Measurements from ENCODE around the gene THADA. TPM values are rescaled to one million over a fixed set of nuclear protein-coding genes. Genes with fewer than 3 reads are reported as not detected.

Gene THADA
- polyA plus RNA-seq, 1 donor (not counting 4 experiments of a cell fraction or from before 2014, with no cell fraction given), result 22.6 TPM

DNA sequence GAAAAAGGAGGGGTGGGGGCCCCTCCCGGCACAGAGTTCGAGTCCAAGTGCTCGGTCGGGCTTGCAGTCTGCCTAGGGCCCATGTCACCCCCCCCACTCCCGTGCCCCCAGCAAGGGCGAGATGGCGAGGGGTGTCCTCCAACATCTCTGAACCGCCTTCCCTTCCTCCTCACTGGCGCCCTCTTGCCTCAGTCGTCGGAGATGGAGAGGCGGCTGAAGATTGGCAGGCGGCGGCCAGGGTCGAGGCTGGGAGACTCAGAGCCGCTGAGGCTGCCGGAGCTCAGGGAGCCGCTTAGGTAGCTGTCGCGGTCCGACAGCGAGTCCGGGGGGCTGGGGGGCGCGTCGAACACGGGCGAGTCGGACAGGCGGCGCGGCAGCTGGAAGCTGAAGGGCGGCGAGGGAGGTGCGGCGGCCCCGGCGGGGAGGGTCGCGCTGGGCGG is 371.7 kb downstream of the THADA start:
- dilution Hi-C loops (cut with MboI; ENCODE audit: extremely low pct_ligation_motif_present, low sequenced_read_pairs), result no loop called here
- Histone ChIP-seq H3K4me1 (ENCODE audit: control insufficient read depth, extremely low read depth, insufficient read depth, low read length) (peaks cover 44% of the 10 kb centered on the region), H3K4me3 (ENCODE audit: control insufficient read depth in 2 of 3, extremely low read depth in 1 of 3, insufficient read depth in 2 of 3, low read depth in 1 of 3, low read length in 3 of 3) (peak overlapping the region; percentile 87 to 96 (median 92))

GRCh38 chr2:43223521-43224001 is 372.3 kb downstream of the THADA start:
- no peak for FAIRE-seq
- Histone ChIP-seq H3K4me2 (ENCODE audit: control insufficient read depth, extremely low read depth, insufficient read depth, low read depth, low read length) (peak overlapping the region; percentile 87), H3K4me3 (ENCODE audit: control insufficient read depth in 2 of 3, extremely low read depth in 1 of 3, insufficient read depth in 2 of 3, low read depth in 1 of 3, low read length in 3 of 3) (peak overlapping the region; percentile 87 to 96 (median 92)), H3K9me1 (ENCODE audit: control insufficient read depth, extremely low read depth, insufficient read depth, low read length) (no peaks in the 10 kb centered on the region), H3K4me1 (ENCODE audit: control insufficient read depth, extremely low read depth, insufficient read depth, low read length) (peaks cover 43% of the 10 kb centered on the region), H2AFZ (ENCODE audit: control insufficient read depth, low read length) (no peak overlapping the region), H3K27ac (ENCODE audit: control insufficient read depth, insufficient read depth, low read length) (peak overlapping the region; percentile 89), H4K20me1 (ENCODE audit: control insufficient read depth, extremely low read depth, insufficient read depth, low read length) (peaks cover 16% of the 10 kb centered on the region), H3K9ac (ENCODE audit: control insufficient read depth, extremely low read depth, insufficient read depth, low read length) (peak overlapping the region; percentile 94), H3K27me3 (ENCODE audit: control insufficient read depth, extremely low read depth, insufficient read depth, low read length) (no peaks in the 10 kb centered on the region), H3K9me3 (ENCODE audit: control insufficient read depth, low read depth, low read length) (no peaks in the 10 kb centered on the region), H3K79me2 (ENCODE audit: control insufficient read depth, insufficient read depth, low read length) (peaks cover 50% of the 10 kb centered on the region), H3K36me3 (ENCODE audit: control insufficient read depth in 2 of 2, extremely low read depth in 1 of 2, insufficient read depth in 2 of 2, low read length in 2 of 2) (peaks cover 4 to 14% of the 10 kb centered on the region in 2 experiments)
- no peak for TF ChIP-seq CTCF (optimal IDR thresholded peaks at IDR 0.05 in 1 of 3, IDR thresholded peaks at IDR 0.05 in 1 of 3, conservative IDR thresholded peaks at IDR 0.05 in 1 of 3; ENCODE audit: extremely low read depth in 1 of 3, insufficient read depth in 2 of 3, low read length in 3 of 3)
- no peak for TF ChIP-seq EZH2 (IDR thresholded peaks at IDR 0.05; ENCODE audit: low read length)
- dilution Hi-C loops (cut with MboI; ENCODE audit: extremely low pct_ligation_motif_present, low sequenced_read_pairs), result no loop called here
- DNase-seq (ENCODE audit: low read depth, low spot score), result no peak

More for the DNA sequence above, 371.7 kb downstream of the THADA start:
- Histone ChIP-seq H4K20me1 (ENCODE audit: control insufficient read depth, extremely low read depth, insufficient read depth, low read length) (peaks cover 16% of the 10 kb centered on the region), H3K27ac (ENCODE audit: control insufficient read depth, insufficient read depth, low read length) (peak overlapping the region; percentile 89), H3K4me2 (ENCODE audit: control insufficient read depth, extremely low read depth, insufficient read depth, low read depth, low read length) (peak overlapping the region; percentile 87), H3K9me1 (ENCODE audit: control insufficient read depth, extremely low read depth, insufficient read depth, low read length) (no peaks in the 10 kb centered on the region), H3K36me3 (ENCODE audit: control insufficient read depth in 2 of 2, extremely low read depth in 1 of 2, insufficient read depth in 2 of 2, low read length in 2 of 2) (peaks cover 4 to 14% of the 10 kb centered on the region in 2 experiments), H2AFZ (ENCODE audit: control insufficient read depth, low read length) (no peak overlapping the region), H3K79me2 (ENCODE audit: control insufficient read depth, insufficient read depth, low read length) (peaks cover 50% of the 10 kb centered on the region), H3K9ac (ENCODE audit: control insufficient read depth, extremely low read depth, insufficient read depth, low read length) (peak overlapping the region; percentile 94), H3K27me3 (ENCODE audit: control insufficient read depth, extremely low read depth, insufficient read depth, low read length) (no peaks in the 10 kb centered on the region), H3K9me3 (ENCODE audit: control insufficient read depth, low read depth, low read length) (no peaks in the 10 kb centered on the region)
- peak in 1 of 3 experiments; percentile 22 for TF ChIP-seq CTCF (optimal IDR thresholded peaks at IDR 0.05 in 1 of 3, IDR thresholded peaks at IDR 0.05 in 1 of 3, conservative IDR thresholded peaks at IDR 0.05 in 1 of 3; ENCODE audit: extremely low read depth in 1 of 3, insufficient read depth in 2 of 3, low read length in 3 of 3)
- no peak for TF ChIP-seq EZH2 (IDR thresholded peaks at IDR 0.05; ENCODE audit: low read length)
- DNase-seq (ENCODE audit: low read depth, low spot score), result no peak
- no peak for FAIRE-seq

Measured in keratinocyte (primary cell).